MCF 10A (cell line): ENCODE data around the gene MTMR12. TPM values are rescaled to one million over a fixed set of nuclear protein-coding genes. Genes with fewer than 3 reads are reported as not detected.

Source experiments
- BruUV-seq: library from RNA; stranded (reverse); fragments of 400-500 nt; replicated peaks from 2 replicates; lab custom pipeline; 2021; lab: Mats Ljungman, UMichigan
- CTCF ChIA-PET: fragments of 300-600 bp; sonication (Branson Sonifier 250); formaldehyde crosslinking; extraction: SDS; loops from one replicate; lab custom pipeline; 2021; ENCODE audit warnings: antibody characterized with exemption, inconsistent platforms; lab: Yijun Ruan, JAX
- POLR2A ChIA-PET: fragments of 300-600, 350-650 bp; sonication (Branson Sonifier 250); formaldehyde crosslinking; extraction: SDS; loops from one replicate; lab custom pipeline; 2020; ENCODE audit warnings: antibody characterized with exemption, inconsistent platforms; lab: Yijun Ruan, JAX
- DNase-seq: peaks from one replicate; pipeline ENCODE4 v3.0.0-alpha.2; 2018; ENCODE audit not compliant: unreplicated experiment
- H3K27ac Mint-ChIP-seq: one replicate; pipeline ENCODE4 v1.8.0; 2022; ENCODE audit warnings: mild to moderate bottlenecking, low read depth, mixed read lengths; ENCODE audit not compliant: unreplicated experiment
- H3K27me3 Mint-ChIP-seq: one replicate; pipeline ENCODE4 v1.8.0; 2022; ENCODE audit warnings: mixed read lengths; ENCODE audit not compliant: insufficient read depth, unreplicated experiment
- H3K36me3 Mint-ChIP-seq: one replicate; pipeline ENCODE4 v1.8.0; 2022; ENCODE audit warnings: mild to moderate bottlenecking, moderate library complexity, mixed read lengths; ENCODE audit not compliant: insufficient read depth, unreplicated experiment
- H3K4me1 Mint-ChIP-seq: one replicate; pipeline ENCODE4 v1.8.0; 2022; ENCODE audit warnings: mixed read lengths; ENCODE audit not compliant: insufficient read depth, unreplicated experiment
- H3K4me3 Mint-ChIP-seq: one replicate; pipeline ENCODE4 v1.8.0; 2022; ENCODE audit warnings: mild to moderate bottlenecking, moderate library complexity, mixed read lengths; ENCODE audit not compliant: unreplicated experiment
- H3K9me3 Mint-ChIP-seq: one replicate; pipeline ENCODE4 v1.8.0; 2022; ENCODE audit warnings: mixed read lengths; ENCODE audit not compliant: unreplicated experiment
- CTCF ChIP-seq: fragments of 200-600 bp; IDR thresholded peaks from one replicate; pipeline ENCODE4 v1.8.0; 2022; ENCODE audit warnings: antibody characterized with exemption, mild to moderate bottlenecking; ENCODE audit not compliant: unreplicated experiment
- intact Hi-C: fragments of 100-400 bp; cut with micrococcal nuclease; formaldehyde crosslinking; loops from 2 replicates; pipeline ENCODE4 v1.14.1; 2022
- total RNA-seq: library from RNA; stranded (reverse); gene quantifications from 2 replicates; pipeline ENCODE4 v1.2.3, GENCODE V29; 2022

Gene MTMR12
- total RNA-seq, 1 experiment from 2014 or later = 24.4 TPM

GRCh38 chr5:32331217-32331934 lies 18.6 kb upstream of the MTMR12 start:
- no peaks in the 10 kb centered on the region for H3K4me1 Mint-ChIP-seq
- no peak overlapping the region for H3K4me3 Mint-ChIP-seq
- no TSS peak for BruUV-seq
- intact Hi-C loops = no loop called here
- DNase-seq = no peak
- H3K9me3 Mint-ChIP-seq = peaks cover 7% of the 10 kb centered on the region
- ChIA-PET CTCF (interaction anchor here (0.6 to 4.6 kb wide), 9 partner anchors 10 to 158 kb away, joined by 3 to 49 read pairs (median 4); no protein-coding TSS in a partner anchor), POLR2A (interaction anchor here (1.5 kb wide), 1 partner anchor 15 kb away, joined by 3 read pairs; no protein-coding TSS in a partner anchor)
- TF ChIP-seq CTCF = no peak
- no peaks in the 10 kb centered on the region for H3K36me3 Mint-ChIP-seq
- H3K27me3 Mint-ChIP-seq = no peaks in the 10 kb centered on the region
- H3K27ac Mint-ChIP-seq = no peak overlapping the region

GRCh38 chr5:32330126-32330971 lies 17.6 kb upstream of the MTMR12 start:
- no peak for TF ChIP-seq CTCF
- H3K4me1 Mint-ChIP-seq = no peaks in the 10 kb centered on the region
- POLR2A ChIA-PET = interaction anchor here (1.4 to 1.5 kb wide), 2 partner anchors 16 to 98 kb away, joined by 3 to 4 read pairs; no protein-coding TSS in a partner anchor
- H3K27ac Mint-ChIP-seq = no peak overlapping the region
- peaks cover 7% of the 10 kb centered on the region for H3K9me3 Mint-ChIP-seq
- BruUV-seq = no TSS peak
- CTCF ChIA-PET = interaction anchor here (0.5 to 4.6 kb wide), 19 partner anchors 11 to 828 kb away, joined by 3 to 49 read pairs (median 4); no protein-coding TSS in a partner anchor
- intact Hi-C loops = no loop called here
- H3K4me3 Mint-ChIP-seq = no peak overlapping the region
- DNase-seq = no peak
- no peaks in the 10 kb centered on the region for H3K27me3 Mint-ChIP-seq
- no peaks in the 10 kb centered on the region for H3K36me3 Mint-ChIP-seq

- no TSS peak for BruUV-seq
These were observed 16.7 kb upstream of the MTMR12 start for GRCh38 chr5:32329395-32329834.

More at GRCh38 chr5:32329395-32329834, 16.7 kb upstream of the MTMR12 start:
- Mint-ChIP-seq H3K4me1 (no peaks in the 10 kb centered on the region), H3K27me3 (no peaks in the 10 kb centered on the region), H3K36me3 (no peaks in the 10 kb centered on the region), H3K9me3 (peaks cover 7% of the 10 kb centered on the region), H3K4me3 (no peak overlapping the region), H3K27ac (no peak overlapping the region)
- DNase-seq = peak; percentile 72
- CTCF ChIA-PET = interaction anchor here (0.5 to 4.6 kb wide), 30 partner anchors 10 to 1449 kb away, joined by 3 to 49 read pairs (median 3); no protein-coding TSS in a partner anchor
- peak; percentile 56 for TF ChIP-seq CTCF
- POLR2A ChIA-PET = interaction anchor here (1.1 to 1.4 kb wide), 2 partner anchors 16 to 97 kb away, joined by 4 read pairs; partner anchors contain the start of gene MTMR12
- intact Hi-C loops = loop anchor here (1.0 to 5.0 kb wide), 2 partner anchors 97 to 502 kb away; no protein-coding TSS in a partner anchor
